NCI-H1092 treated with DMSO at 0.1 percent for 48 hours (cell line): Measurements from ENCODE around the gene PRKAR1B.

Source experiments
- DNase-seq: peaks from one replicate; lab custom pipeline; 2025; lab: John Stamatoyannopoulos, UW

PRKAR1B gene

GRCh38 chr7:739983-740942 lies 13.2 kb upstream of the PRKAR1B start:
- no peak for DNase-seq

DNA sequence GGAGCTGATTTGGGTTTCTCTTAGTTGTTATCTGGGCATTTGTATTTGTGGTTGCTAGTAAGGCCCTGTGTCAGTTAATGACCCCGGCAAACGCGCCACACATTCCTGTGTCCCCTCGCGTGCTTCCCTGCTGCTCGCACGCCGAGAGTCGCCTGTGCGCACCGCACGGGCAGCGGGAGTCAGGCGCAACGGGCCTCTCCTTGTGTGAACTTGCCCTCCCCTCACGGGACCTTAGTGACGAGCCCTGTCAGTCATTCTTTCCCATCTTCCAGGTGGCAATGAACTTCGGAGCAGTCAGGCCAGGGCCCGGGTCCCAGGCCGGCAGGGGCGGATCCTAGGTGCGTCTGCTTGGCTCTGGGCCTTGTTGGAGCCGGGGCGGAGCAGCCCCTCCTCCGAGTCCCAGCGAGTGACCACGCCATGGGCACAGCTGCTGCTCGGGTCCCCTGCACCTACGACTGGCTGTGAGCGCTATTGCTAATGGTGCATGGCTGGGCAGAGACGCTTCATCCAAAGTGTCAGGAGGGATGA lies 12.4 kb upstream of the PRKAR1B start:
- DNase-seq, result no peak

DNA sequence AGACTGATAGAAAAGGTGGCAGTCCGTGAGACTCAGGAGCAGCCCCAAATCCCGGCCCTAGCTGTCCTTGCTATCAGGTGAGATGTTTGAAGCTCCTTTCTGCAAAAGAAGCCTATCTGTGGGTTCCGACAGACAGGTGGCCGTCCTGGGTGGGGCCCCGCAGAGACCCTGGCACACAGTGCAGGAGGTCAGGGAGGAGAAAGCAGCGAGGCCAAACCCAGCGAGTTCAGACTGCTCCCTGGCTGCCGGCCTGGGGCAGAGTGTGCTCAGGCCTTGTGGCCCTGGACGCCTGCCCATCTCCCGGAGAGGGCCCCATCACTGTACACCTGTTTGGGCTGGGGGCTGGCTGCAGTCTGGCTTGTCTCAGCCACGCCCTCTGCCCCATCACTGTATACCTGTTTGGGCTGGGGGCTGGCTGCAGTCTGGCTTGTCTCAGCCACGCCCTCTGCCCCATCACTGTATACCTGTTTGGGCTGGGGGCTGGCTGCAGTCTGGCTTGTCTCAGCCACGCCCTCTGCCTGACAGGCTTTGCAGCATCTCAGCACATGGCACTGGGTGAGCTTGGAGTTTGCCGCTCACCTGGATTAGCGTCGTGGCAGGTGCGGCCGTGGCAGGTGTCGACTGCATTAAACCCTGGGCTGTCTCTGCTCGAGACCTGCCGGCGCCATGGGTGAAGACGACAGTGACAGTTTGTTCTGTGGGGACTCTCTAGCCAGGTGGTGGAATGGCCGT lies 11.8 kb upstream of the PRKAR1B start:
- no peak for DNase-seq

GRCh38 chr7:738241-738640 lies 11.2 kb upstream of the PRKAR1B start:
- no peak for DNase-seq

GRCh38 chr7:734808-735207 lies 7.7 kb upstream of the PRKAR1B start:
- no peak for DNase-seq

DNA sequence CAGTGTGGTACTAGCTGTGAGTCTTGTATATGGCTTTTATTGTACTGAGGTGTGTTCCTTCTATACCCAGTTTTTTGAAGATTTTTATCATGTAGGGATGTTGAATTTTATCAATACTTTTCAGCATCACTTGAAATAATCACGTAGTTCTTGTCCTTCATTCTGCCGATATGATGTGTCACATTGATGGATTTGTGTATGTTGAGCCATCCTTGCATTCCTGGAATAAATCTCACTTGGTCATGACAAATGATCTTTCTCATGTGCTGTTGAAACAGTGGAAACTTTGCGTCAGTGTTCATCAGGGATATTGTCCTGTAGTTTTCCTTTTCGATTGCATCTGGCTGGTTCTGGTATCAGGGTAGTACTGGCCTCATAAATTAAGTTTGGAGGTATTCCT lies 7.1 kb upstream of the PRKAR1B start:
- no peak for DNase-seq

- DNase-seq, result peak; percentile 93
Measured at GRCh38 chr7:732556-732955, 5.5 kb upstream of the PRKAR1B start.

DNA sequence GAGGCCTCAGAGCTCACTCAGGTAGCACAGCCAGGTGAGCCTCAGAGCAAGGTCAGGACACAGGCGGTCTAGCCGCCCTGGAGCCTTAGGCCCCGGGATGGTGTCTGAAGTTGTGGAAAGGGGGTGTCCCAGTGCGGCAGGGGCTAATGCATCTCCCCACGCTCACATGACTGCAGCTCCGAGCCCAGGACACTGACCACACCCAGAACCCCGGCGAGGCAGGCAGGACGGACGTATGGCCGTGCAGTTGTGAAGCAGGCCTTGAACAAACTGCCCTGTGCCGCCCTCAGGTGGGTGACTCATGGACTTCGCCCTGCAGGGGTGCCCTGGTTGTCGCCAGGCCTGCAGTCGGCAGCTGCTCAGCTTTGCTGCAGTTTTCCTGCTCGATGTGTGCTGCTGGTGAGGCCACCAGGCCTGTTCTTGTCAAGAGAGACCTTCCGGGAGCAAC lies 5.0 kb upstream of the PRKAR1B start:
- no peak for DNase-seq

GRCh38 chr7:731440-732085 lies 4.5 kb upstream of the PRKAR1B start:
- no peak for DNase-seq

DNA sequence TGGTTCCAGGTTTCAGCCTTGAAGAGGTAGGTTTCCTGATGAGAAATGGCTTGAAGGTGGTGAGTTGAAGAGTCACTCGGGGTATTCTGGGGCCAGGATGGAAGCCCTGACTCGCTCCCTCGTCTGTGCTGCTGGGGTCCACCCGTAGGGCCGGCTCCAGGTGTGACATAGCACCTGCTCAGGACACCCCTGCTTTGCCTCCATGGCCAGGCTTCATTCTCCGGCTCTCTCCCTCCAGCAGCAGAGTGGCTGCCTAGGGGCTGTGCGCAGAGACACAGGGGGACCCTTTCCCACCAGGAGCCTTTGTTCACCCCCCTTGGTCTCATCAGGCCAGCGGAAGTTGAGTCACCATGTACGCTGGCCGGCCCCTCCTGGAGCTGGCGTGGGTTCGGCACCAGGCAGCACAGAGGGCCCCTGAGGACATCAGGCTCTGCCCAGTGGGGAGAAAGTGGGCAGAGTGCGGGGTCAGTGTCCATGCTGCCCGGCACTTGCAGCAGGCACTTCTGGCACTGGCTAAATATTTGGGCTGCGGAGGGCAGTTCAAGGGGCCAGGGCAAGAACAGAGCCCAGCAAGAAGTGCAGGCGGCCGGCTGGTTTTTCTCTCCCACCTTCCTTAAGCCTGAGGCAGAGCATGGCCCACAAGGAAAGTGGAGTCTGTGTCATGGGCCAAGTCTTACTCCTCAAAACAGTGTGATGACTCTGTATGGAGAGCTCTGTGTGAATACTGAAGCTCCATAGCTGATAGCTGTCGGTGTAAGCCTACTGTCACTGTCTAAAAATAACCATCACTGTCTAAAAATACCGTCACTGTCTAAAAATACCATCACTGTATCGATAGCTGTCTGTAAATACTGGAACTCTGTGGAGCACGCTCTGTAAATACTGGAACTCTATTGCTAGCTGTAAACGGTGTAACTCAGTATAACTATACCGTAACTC lies 3.7 kb upstream of the PRKAR1B start:
- DNase-seq, result no peak

DNA sequence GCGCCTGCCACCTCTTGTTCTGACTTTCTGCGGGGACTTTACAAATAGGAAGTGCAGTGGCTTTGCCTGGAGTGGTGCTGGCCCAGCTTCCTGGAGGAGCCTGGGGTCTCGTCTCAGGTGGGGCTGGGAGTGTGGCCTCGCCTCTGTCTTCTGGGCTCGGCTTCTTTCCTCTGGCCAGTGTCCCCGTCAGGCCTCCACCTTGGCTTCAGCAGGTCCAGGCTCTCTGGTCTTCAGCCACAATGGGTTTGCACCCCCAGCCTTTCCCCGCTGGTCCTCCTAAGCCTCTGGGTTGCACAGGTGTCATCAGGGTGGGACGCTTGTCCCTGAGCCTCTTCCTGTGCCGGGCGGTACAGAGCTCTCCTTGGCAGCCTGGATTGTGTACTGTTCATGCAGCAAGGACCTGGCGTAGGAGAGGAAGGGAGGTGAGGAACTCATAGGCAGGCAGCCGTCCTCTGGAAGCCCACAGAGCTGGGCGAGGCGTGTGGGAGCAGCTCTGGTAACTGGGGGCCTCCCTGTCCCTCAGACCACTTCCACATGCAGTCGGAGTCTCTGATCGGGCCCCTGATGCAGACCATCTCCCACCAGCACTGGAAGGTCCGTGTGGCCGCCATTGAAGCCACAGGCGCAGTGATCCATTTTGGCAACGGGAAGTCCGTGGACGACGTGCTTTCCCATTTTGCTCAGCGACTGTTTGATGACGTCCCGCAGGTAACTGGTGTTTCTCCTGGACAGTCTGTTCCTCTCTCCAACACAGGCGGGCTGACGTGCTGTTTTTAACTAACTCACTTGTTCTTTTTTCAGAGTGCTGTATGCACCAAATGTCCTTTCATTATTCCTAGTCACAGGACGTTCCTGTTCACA lies 2.3 kb upstream of the PRKAR1B start:
- DNase-seq, result no peak

- no peak for DNase-seq
Measured at GRCh38 chr7:728602-729001, 1.5 kb upstream of the PRKAR1B start.

DNA sequence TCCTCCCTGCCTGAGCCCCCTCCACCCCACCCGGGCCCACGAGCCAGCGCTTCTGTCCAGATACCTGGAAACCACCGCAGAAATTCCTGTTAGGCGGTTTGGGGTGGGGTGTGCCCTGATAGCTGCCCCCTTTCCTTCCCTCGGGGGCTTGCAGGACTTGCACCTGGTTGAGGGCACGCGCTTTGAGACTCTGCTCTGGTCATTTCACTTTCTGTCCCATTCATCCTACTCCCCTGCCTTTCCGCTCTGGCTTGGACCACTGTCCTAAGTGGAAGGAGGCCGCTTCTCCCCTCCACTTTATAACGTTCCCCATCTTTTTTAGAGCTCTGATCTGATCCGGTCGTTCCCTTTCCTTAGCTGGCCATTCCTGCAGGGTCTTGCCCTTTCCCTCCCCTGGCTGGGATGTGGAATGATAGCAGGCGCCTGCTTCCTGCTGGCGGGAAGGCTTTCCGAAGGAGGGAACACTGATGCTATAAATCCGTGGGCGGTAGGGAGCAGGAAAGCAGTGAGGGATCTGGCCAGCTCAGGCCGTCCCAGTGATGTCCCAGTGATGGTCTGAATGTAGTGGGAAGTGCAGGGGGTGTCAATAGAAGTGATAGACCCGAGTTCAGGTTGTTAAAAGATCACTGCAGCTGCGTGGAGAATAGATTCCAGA lies 852 bp upstream of the PRKAR1B start:
- DNase-seq, result no peak

- peak; percentile 54 for DNase-seq
Measured at GRCh38 chr7:726854-727103, 302 bp downstream of the PRKAR1B start.

DNA sequence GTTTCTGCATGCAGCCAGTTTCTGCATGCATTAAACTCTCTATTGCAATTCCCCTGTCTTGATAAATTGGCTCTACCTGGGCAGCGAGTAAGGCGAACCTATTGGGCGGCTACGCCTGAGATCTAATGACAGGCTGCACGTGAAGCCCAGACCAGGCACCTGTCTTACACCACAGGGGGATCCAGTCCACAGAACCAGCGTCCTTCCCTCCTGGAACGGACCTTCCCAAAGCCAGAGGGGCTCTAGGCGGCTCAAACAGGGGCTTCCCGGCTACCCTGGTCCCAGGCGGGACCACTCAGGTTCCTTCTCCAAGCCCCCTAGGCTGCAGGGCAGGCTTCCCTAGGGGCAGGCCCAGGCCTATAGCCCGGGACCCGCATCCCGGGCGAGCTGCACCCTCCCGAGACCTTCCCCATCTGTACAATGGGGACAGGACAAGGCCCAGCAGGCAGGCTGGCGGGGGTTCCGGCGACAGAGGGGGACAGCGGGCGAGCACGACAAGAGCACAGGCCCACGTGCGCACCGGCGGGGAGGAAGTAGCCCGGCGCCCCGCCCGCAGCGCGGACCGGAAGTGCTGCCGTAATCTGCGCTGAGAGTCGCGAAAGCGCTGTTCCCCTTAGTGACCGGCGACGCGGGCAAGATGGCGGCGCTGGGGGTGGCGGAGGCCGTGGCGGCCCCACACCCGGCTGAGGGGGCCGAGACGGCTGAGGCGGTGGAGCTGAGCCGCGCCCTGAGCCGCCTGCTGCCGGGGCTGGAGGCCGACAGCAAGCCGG lies 812 bp downstream of the PRKAR1B start, which contains the start of gene DNAAF5:
Gene DNAAF5 (plus strand): TSS at position 616 of the 770 bp plus-strand sequence. CDS start 22 bp downstream, at position 638.
- peak; percentile 88 for DNase-seq

DNA sequence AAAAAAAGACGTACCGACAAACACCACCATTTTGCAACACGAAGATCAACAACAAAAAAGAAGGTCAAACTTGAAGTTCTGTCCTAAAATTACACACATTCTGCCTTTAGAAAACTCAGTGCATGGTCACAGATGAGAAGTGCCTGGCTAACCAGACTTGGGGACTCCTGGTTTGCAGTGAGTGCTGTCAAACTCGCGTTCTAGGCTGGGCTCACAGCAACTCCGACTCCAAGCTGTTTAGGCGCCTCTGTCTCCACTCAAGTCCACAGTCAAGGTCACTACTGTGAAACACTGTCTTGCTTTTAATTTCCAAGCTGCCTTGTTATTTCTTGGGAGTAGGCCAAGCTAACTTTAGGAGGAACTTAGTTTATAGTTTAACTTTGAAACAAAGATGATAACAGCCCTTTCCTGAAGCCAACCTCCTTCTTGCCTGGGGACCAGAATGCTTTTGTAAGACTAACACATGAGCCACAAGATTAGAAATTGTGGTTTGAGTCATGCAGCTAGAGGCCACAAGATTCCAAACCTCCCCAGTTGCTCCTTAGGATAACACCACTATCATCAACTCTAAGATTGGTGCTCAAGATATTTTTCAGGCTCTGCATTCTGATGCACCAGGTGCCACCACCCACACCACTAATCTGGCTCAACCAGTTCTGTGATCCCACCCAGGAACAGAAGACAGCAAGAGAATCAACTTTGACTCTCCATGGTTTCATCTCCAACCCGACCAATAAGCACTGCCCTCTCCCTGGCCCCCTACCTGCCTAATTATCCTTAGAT lies 1.7 kb downstream of the PRKAR1B start:
- DNase-seq, result no peak

- no peak for DNase-seq
Measured at GRCh38 chr7:724298-724697, 2.8 kb downstream of the PRKAR1B start.

GRCh38 chr7:723541-723940 lies 3.5 kb downstream of the PRKAR1B start:
- no peak for DNase-seq
